Endothelial cell of umbilical vein (primary cell): ENCODE results near the gene ARGFX. TPM values are rescaled to one million over a fixed set of nuclear protein-coding genes. Genes with fewer than 3 reads are reported as not detected.

Source experiments
- BruUV-seq: library from RNA; stranded (reverse); fragments of 400-500 nt; replicated peaks from 2 replicates; lab custom pipeline; 2021; lab: Mats Ljungman, UMichigan
- CTCF ChIA-PET: fragments of 300-600, 350-600 bp; sonication (Branson Sonifier 250); formaldehyde crosslinking; loops from one replicate; lab custom pipeline; 2021; ENCODE audit warnings: antibody characterized with exemption, inconsistent platforms; lab: Charles Lee
- POLR2A ChIA-PET: fragments of 300-600, 350-600 bp; sonication (Branson Sonifier 250); formaldehyde crosslinking; loops from one replicate; lab custom pipeline; 2021; ENCODE audit warnings: antibody characterized with exemption, inconsistent platforms; lab: Charles Lee
- DNase-seq: peaks from one replicate; pipeline ENCODE4 v3.0.0-alpha.2; 2011; ENCODE audit warnings: low read depth, low spot score
- FAIRE-seq: peaks from 2 replicates; lab custom pipeline; 2011; peaks lifted over from hg19 to GRCh38; lab: Jason Lieb, UNC
- H2AFZ ChIP-seq: 2 replicates; pipeline ENCODE4 v1.6.0; 2012; ENCODE audit warnings: low read depth, low read length, control low read depth, inconsistent platforms
- H3K27ac ChIP-seq: 2 replicates; pipeline ENCODE4 v1.5.1; 2011; ENCODE audit warnings: low read depth, mild to moderate bottlenecking, control low read depth, low read length, moderate library complexity; ENCODE audit not compliant: insufficient read depth
- H3K27me3 ChIP-seq, 2 experiments: 2 replicates each; pipeline versions ENCODE4 v1.6.0 to v1.6.1; 2011; ENCODE audit warnings: low read length in 2 of 2, mixed read lengths in 1 of 2; ENCODE audit not compliant: control insufficient read depth in 2 of 2, insufficient read depth in 2 of 2
- H3K36me3 ChIP-seq, 2 experiments: 2 replicates in 1 of 2; 3 replicates in 1 of 2; pipeline ENCODE4 v1.5.1; 2011; ENCODE audit warnings: low read length in 2 of 2, mild to moderate bottlenecking in 1 of 2, moderate library complexity in 1 of 2; ENCODE audit not compliant: control insufficient read depth in 2 of 2, insufficient read depth in 2 of 2; ENCODE audit errors: extremely low read depth in 1 of 2
- H3K4me1 ChIP-seq: 3 replicates; pipeline ENCODE4 v1.5.1; 2011; ENCODE audit warnings: mild to moderate bottlenecking, low read length; ENCODE audit not compliant: control insufficient read depth, insufficient read depth; ENCODE audit errors: extremely low read depth
- H3K4me2 ChIP-seq: 2 replicates; pipeline ENCODE4 v1.6.1; 2011; ENCODE audit warnings: low read length, control low read depth, mixed read lengths; ENCODE audit not compliant: insufficient read depth
- H3K4me3 ChIP-seq, 3 experiments: fragments of 200-600 bp in 1 of 3; sonication (generic), shearing (Covaris generic) in 1 of 3; replicated peaks in 1 of 3; 2 replicates each; pipeline ENCODE4 v1.5.1; 2011 to 2016; ENCODE audit warnings: control low read depth in 3 of 3, low read length in 3 of 3, mild to moderate bottlenecking in 2 of 3, inconsistent platforms in 1 of 3, low read depth in 1 of 3, moderate library complexity in 1 of 3; ENCODE audit not compliant: insufficient read depth in 1 of 3
- H3K79me2 ChIP-seq: 2 replicates; pipeline ENCODE4 v1.6.0; 2012; ENCODE audit warnings: low read length, inconsistent platforms; ENCODE audit not compliant: control insufficient read depth, insufficient read depth
- H3K9ac ChIP-seq: replicated peaks from 2 replicates; pipeline ENCODE3; 2011; ENCODE audit warnings: low read length, control low read depth; ENCODE audit not compliant: insufficient read depth; ENCODE audit errors: extremely low read depth
- H3K9me1 ChIP-seq: replicated peaks from 3 replicates; pipeline ENCODE4 v1.6.0; 2011; ENCODE audit warnings: mild to moderate bottlenecking, low read length; ENCODE audit not compliant: control insufficient read depth, insufficient read depth; ENCODE audit errors: extremely low read depth
- H3K9me3 ChIP-seq: replicated peaks from 2 replicates; pipeline ENCODE4 v1.5.1; 2012; ENCODE audit warnings: low read length, inconsistent platforms; ENCODE audit not compliant: control insufficient read depth, insufficient read depth
- H4K20me1 ChIP-seq: replicated peaks from 2 replicates; pipeline ENCODE3; 2011; ENCODE audit warnings: mild to moderate bottlenecking, low read length; ENCODE audit not compliant: control insufficient read depth, insufficient read depth; ENCODE audit errors: extremely low read depth
- CTCF ChIP-seq, 2 donors: IDR thresholded peaks; 1 replicate in 1 of 2; 2 replicates in 1 of 2; pipeline ENCODE4 v1.5.1; 2011; ENCODE audit warnings: low read length in 2 of 2, mild to moderate bottlenecking in 2 of 2, moderate library complexity in 2 of 2, control low read depth in 1 of 2, inconsistent platforms in 1 of 2, low read depth in 1 of 2; ENCODE audit not compliant: insufficient read depth in 1 of 2; ENCODE audit errors: extremely low read depth in 1 of 2
- EZH2 ChIP-seq: IDR thresholded peaks from 2 replicates; pipeline ENCODE4 v1.6.1; 2012; ENCODE audit warnings: borderline replicate concordance, low read depth, mild to moderate bottlenecking, moderate library complexity, low read length, inconsistent platforms; ENCODE audit not compliant: severe bottlenecking
- FOS ChIP-seq: IDR thresholded peaks from 2 replicates; pipeline ENCODE4 v1.6.1; 2011; ENCODE audit warnings: mild to moderate bottlenecking, low read length, moderate library complexity, borderline replicate concordance; ENCODE audit not compliant: insufficient read depth
- GATA2 ChIP-seq: IDR thresholded peaks from 2 replicates; pipeline ENCODE4 v1.7.0; 2011; ENCODE audit warnings: low read depth, mild to moderate bottlenecking, moderate library complexity, mixed read lengths, low read length; ENCODE audit not compliant: insufficient read length, insufficient read depth
- JUN ChIP-seq: IDR thresholded peaks from 2 replicates; pipeline ENCODE4 v1.6.1; 2011; ENCODE audit warnings: borderline replicate concordance, low read depth; ENCODE audit not compliant: insufficient read length, insufficient read depth
- MAX ChIP-seq: IDR thresholded peaks from 2 replicates; pipeline ENCODE4 v1.6.1; 2011; ENCODE audit not compliant: insufficient read depth, insufficient read length
- MYC ChIP-seq: IDR thresholded peaks from one replicate; pipeline ENCODE4 v1.6.1; 2011; ENCODE audit warnings: mild to moderate bottlenecking, low read depth, low read length
- POLR2A ChIP-seq: IDR thresholded peaks from 2 replicates; pipeline ENCODE4 v1.6.1; 2012; ENCODE audit warnings: low read depth, mild to moderate bottlenecking, control low read depth, low read length
- POLR2AphosphoS5 ChIP-seq: IDR thresholded peaks from 2 replicates; pipeline ENCODE4 v1.6.1; 2012; ENCODE audit warnings: low read depth, mild to moderate bottlenecking, control low read depth, low read length, moderate library complexity; ENCODE audit not compliant: insufficient read depth
- dilution Hi-C: fragments of 300-500 bp; cut with MboI; formaldehyde crosslinking; loops from one replicate; pipeline ENCODE4 v1.15.0; 2019; ENCODE audit warnings: low sequenced_read_pairs; ENCODE audit not compliant: extremely low pct_ligation_motif_present
- intact Hi-C: fragments of 100-400 bp; cut with micrococcal nuclease; formaldehyde crosslinking; loops from one replicate; pipeline ENCODE4 v1.10.0; 2022
- polyA plus RNA-seq, 4 experiments: library from polyadenylated mRNA; depleted of rRNA in 3 of 4; stranded (reverse) in 3 of 4; unstranded in 1 of 4; fragments of >200 nt; gene quantifications; 2 replicates each; pipeline versions ENCODE4 v1.2.1 to v1.2.3, GENCODE V29; 2011 to 2012; ENCODE audit warnings: missing spikeins in 1 of 4
- total RNA-seq: library from RNA; stranded (reverse); gene quantifications from 2 replicates; pipeline ENCODE4 v1.2.3, GENCODE V29; 2021

ARGFX gene
- total and polyA plus RNA-seq, 2 donors (not counting 3 experiments of a cell fraction or from before 2014, with no cell fraction given): not detected

DNA sequence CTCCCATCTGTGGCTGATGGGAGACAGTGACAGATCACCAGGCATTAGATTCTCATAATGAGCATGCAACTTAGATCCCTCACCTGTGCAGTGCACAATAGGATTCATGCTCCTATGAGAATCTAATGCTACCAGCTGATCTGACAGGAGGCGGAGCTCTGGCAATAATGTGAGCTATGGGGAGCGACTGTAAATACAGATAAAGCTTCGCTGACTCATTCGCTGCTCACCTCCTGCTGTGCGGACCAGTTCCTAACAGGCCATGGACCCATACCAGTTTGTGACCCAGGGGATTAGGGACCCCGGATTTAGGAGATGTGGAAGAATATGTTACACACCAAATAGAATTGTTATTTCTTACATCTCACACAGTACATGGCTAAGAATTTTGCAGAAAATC lies 6.7 kb downstream of the ARGFX start:
- dilution Hi-C loops (no loop called here), intact Hi-C loops (no loop called here)
- BruUV-seq: no TSS peak
- Histone ChIP-seq H4K20me1 (no peaks in the 10 kb centered on the region), H3K27me3 (peaks cover 0 to 2% of the 10 kb centered on the region in 2 experiments), H3K9me3 (no peaks in the 10 kb centered on the region), H3K9me1 (no peaks in the 10 kb centered on the region), H3K36me3 (no peaks in the 10 kb centered on the region), H2AFZ (no peak overlapping the region), H3K9ac (no peak overlapping the region), H3K4me2 (no peak overlapping the region), H3K4me3 (no peak overlapping the region), H3K79me2 (no peaks in the 10 kb centered on the region), H3K27ac (no peak overlapping the region), H3K4me1 (no peaks in the 10 kb centered on the region)
- TF ChIP-seq JUN (no peak), EZH2 (no peak), MAX (no peak), GATA2 (no peak), FOS (no peak), POLR2A (no peak), POLR2AphosphoS5 (no peak)
- ChIA-PET CTCF (no interaction called here), POLR2A (no interaction called here)
- FAIRE-seq: no peak
- DNase-seq: no peak

GRCh38 chr3:121581691-121582090 lies 13.9 kb downstream of the ARGFX start:
- Histone ChIP-seq H2AFZ (no peak overlapping the region), H3K4me3 (no peak overlapping the region), H3K4me2 (no peak overlapping the region), H3K36me3 (no peaks in the 10 kb centered on the region), H4K20me1 (no peaks in the 10 kb centered on the region), H3K4me1 (no peaks in the 10 kb centered on the region), H3K27me3 (peaks cover 2 to 3% of the 10 kb centered on the region in 2 experiments), H3K9me1 (no peaks in the 10 kb centered on the region), H3K27ac (no peak overlapping the region), H3K9me3 (no peaks in the 10 kb centered on the region), H3K9ac (no peak overlapping the region), H3K79me2 (no peaks in the 10 kb centered on the region)
- CTCF ChIA-PET: interaction anchor here (1.1 kb wide), 1 partner anchor 11 kb away, joined by 3 read pairs; no protein-coding TSS in a partner anchor
- FAIRE-seq (no peak), DNase-seq (no peak)
- intact Hi-C loops: no loop called here
- no peak for TF ChIP-seq MAX
- TF ChIP-seq FOS: no peak
- TF ChIP-seq GATA2: no peak
- TF ChIP-seq JUN: no peak
- no peak for TF ChIP-seq EZH2
- TF ChIP-seq MYC: no peak
- TF ChIP-seq POLR2AphosphoS5: no peak
- no peak for TF ChIP-seq CTCF (IDR thresholded peaks at IDR 0.05; ENCODE audit: extremely low read depth in 1 of 2, insufficient read depth in 1 of 2, low read depth in 1 of 2, low read length in 2 of 2)
- TF ChIP-seq POLR2A: no peak
- POLR2A ChIA-PET: no interaction called here
- no TSS peak for BruUV-seq
- dilution Hi-C loops: no loop called here
